ENCODE results near the gene TLCD5. TPM values are rescaled to one million over a fixed set of nuclear protein-coding genes. Genes with fewer than 3 reads are reported as not detected.

Gene TLCD5
- total RNA-seq, 1 experiment from 2014 or later = 7.1 TPM

- no peak for DNase-seq (ENCODE audit: low spot score)
Measured at GRCh38 chr11:120307476-120307875, 17.6 kb upstream of the TLCD5 start.

DNA sequence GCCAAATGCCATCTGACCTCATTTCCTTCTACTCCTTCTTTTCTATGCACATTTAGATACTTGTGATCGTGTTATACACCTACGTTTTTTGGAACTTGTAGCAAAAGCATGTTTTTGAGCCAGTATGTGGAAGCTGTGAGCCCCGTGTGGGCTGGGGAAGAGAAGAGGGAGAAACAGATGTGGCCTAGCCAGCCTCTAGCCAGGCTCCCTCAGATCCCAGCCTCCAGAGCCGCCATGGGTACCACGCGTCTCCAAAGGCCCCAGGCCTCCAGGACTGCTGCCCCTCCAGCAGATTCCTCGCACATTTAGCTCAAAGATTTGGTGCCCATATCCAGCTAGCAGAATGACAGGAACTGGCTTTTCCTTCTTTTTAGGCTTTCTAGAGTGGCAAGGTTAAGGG is 17.0 kb upstream of the TLCD5 start:
- DNase-seq (ENCODE audit: low spot score) = no peak

DNA sequence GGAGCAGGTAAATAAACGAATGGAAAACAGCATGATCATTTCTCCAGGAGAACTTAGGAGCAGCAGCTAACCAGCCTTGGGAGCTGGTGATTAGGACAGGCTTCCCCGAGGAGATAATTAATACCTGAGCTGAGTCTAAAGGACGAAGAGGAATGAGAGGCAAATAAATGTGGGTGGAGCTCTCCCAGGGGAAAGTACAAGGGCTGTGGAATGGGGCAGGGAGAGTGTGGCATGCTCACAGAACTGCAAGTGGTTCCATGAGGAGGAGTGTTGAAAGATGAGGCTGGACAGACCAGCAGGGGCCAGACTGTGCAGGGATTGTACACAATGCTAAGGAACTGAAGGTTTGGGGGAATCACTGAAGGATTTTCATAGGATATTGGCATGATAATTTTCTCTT is 14.2 kb upstream of the TLCD5 start:
- DNase-seq (ENCODE audit: low spot score) = no peak

DNA sequence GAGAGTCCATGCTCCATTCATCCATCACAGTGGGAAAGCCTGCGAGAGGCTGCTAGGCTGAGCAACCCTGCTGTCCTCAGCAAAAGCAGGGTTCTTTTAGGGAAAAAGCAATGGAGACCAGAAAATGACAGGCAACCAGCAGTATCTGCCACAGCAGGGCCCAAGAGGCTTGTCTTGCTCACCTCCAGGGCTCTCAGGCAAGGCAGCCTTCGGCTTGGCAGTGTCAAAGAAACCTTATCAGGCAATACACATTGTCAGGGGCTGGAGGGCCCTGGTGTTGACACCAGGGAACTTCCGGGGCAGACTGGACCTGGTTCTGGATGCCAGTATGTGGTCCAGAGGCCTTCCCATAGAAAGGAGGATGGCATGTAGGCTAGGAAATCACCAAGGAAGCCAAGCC is 10.2 kb upstream of the TLCD5 start:
- DNase-seq (ENCODE audit: low spot score) = no peak

- DNase-seq (ENCODE audit: low spot score) = no peak
Measured at GRCh38 chr11:120316880-120317688, 8.0 kb upstream of the TLCD5 start.

DNA sequence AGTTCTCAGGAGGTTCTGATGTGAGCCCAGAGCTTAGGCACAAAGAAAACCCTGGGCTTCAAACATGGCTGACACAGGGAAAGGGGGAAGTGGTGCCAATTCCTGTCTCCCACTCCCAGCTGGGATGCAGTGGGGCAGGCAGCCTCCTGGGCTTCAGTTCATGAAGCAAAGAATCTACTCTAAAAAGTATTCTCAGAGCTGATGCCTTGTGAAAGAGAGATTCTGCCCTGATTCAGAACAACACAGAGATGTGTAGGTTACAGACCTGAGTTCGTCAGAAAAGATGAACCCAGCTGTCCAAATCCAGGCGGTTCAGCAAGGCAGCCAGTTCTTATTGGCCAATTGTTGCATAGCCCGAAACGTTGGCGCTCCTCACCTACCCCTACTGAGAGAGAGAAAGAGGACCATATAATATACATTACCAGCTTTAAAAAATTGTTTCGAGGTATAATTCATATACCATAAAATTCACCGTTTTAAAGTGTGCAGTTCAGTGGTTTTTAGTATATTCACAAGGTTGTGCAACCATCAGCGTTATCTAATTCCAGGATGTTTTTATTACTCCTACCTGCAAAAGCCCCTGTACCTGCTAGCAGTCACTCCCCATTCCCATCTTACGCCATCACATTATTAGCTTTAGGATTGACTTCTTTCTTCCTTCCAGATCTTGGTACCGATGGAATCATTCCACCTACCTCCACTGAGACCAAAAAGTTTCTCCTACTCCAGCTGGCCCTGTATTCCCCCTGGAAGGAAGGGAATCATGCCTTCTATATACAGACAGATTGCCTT is 7.2 kb upstream of the TLCD5 start:
- no peak for DNase-seq (ENCODE audit: low spot score)

DNA sequence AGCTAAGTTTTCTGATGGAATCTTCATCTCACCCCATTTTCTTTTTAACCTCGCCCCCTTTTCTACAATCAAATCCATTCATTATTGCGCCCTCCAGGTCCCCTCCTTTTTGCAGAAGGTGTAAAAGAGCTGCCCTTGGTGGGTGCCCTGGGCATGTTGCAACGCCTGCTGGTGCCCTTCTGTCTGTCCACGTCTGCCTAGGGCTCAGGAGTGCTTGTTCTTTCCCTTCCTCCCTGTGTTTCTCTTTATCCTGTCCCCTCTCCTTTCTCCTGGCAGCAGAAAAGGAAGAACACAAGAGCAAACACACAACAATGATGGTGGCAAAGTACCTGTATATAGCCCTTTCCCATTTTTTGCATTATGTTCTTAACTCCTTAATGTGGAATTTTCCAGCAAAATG is 6.2 kb upstream of the TLCD5 start:
- DNase-seq (ENCODE audit: low spot score) = no peak

GRCh38 chr11:120326228-120326627 is 1.1 kb downstream of the TLCD5 start:
- DNase-seq (ENCODE audit: low spot score) = no peak

- DNase-seq (ENCODE audit: low spot score) = no peak
Measured at GRCh38 chr11:120326845-120327281, 1.8 kb downstream of the TLCD5 start.

DNA sequence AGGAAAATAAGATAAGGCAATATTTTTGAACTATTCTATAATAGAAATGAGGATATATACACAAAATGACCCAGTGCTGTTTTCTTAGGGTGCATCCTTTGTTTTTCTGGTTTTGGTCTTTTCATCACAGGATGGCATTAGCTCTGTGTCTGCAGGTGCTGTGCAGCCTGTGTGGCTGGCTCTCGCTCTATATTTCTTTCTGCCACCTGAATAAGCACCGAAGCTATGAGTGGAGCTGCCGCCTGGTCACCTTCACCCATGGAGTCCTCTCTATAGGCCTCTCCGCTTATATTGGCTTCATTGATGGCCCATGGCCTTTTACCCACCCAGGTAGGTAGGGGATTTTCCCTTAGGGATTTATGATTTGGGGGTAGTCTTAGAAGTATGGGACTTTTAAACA is 2.2 kb downstream of the TLCD5 start:
- no peak for DNase-seq (ENCODE audit: low spot score)

- DNase-seq (ENCODE audit: low spot score) = no peak
Measured at GRCh38 chr11:120329556-120329955, 4.5 kb downstream of the TLCD5 start.

DNA sequence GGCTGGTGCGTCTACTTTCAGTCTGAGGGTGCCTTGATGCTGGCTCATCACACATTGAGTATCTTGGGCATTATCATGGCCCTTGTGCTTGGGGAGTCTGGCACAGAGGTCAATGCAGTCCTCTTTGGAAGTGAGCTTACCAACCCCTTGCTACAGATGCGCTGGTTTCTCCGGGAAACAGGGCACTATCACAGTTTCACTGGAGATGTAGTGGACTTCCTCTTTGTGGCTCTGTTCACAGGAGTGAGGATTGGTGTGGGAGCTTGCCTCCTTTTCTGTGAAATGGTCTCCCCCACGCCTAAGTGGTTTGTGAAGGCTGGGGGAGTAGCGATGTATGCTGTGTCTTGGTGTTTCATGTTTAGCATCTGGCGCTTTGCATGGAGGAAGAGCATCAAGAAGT is 4.9 kb downstream of the TLCD5 start:
- no peak for DNase-seq (ENCODE audit: low spot score)

DNA sequence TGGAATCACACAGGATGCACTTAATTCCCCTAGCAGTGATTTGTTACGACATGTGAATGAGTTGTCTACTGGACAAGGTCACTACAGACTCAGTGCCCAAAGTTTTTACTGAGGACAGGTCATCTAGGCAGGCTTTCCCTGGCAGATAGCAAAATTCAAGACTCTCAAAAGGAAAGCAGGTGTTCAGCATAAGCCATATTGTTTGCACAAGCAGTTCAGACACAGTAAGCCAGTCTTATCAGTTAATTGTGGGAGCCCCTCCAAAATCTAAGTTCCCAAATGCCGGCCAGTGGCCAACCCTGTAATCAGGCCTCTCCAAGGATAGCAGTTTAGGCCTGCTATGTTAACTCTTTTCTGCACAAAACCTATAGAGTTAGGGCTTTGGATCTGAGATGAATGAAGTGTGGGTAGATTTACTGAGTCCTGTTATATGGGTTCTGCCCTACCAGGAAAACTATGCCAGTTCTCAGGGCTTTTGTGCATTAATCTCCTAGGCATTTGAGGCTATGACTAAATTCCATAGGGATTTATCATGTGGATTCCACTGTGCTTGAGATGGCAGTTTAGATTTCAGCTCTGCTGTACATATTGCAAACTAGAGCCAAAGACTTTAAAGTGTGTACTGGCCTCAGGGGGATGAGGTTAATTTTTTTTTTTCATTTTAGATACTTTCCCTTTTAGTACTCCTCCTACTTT is 6.3 kb downstream of the TLCD5 start:
- DNase-seq (ENCODE audit: low spot score) = peak; percentile 87

- DNase-seq (ENCODE audit: low spot score) = no peak
Measured at GRCh38 chr11:120332822-120333716, 8.0 kb downstream of the TLCD5 start.

DNA sequence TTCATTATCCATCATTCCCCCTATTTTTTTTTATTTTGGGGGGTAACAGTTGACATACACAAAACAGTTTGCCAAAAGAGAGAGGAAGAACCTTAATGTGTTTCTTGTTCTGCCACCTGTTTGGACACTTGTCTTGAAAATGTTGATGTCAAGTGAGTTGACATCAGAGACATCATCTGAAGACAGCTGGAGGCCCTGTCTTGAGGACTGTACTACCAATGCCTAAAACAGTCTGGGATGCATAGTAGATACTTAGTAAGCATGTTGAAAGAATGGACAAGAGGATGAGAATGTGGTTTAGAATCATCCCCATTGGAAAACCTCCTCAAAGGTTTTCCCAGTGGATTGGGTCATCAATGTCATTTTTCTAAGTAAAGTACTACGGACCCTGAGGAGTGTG is 8.7 kb downstream of the TLCD5 start:
- DNase-seq (ENCODE audit: low spot score) = no peak

DNA sequence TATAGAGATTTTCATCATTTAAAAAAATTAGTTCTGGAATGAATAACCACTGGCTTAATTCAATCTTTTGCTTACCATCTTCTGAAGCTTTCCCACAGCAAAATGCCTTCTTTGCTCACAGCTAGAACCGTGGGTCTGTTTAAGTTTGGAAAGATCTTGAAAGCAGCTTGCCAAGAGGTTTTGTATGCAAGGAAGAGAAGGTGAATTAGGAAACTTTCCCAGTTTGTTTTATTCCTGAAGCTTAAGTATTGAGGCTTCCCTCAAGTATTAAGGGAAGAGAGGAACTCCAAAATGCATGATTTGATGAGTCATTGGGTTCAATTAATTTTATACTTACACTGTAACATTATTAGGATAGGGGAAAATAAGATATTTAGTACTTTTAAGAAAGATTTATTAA is 9.2 kb downstream of the TLCD5 start:
- no peak for DNase-seq (ENCODE audit: low spot score)

GRCh38 chr11:120334894-120335462 is 9.9 kb downstream of the TLCD5 start:
- DNase-seq (ENCODE audit: low spot score) = peak; percentile 64

DNA sequence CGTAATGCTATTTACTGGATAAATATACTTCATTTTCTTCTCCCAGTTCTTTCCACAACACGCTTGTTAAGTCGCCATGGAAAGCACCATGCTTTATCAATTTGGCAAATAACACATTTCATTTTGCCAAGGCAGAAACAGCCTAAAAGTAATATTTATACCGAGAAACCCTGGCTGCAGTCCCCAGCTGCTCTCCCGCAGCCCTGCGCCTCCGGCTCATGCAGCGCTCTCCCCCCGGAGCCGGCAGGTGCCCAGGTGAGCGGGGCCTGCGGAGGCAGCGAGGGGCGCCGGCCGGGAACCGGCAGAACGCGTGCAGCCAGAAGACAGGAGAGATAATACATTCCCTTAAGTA is 10.4 kb downstream of the TLCD5 start:
- DNase-seq (ENCODE audit: low spot score) = no peak

DNA sequence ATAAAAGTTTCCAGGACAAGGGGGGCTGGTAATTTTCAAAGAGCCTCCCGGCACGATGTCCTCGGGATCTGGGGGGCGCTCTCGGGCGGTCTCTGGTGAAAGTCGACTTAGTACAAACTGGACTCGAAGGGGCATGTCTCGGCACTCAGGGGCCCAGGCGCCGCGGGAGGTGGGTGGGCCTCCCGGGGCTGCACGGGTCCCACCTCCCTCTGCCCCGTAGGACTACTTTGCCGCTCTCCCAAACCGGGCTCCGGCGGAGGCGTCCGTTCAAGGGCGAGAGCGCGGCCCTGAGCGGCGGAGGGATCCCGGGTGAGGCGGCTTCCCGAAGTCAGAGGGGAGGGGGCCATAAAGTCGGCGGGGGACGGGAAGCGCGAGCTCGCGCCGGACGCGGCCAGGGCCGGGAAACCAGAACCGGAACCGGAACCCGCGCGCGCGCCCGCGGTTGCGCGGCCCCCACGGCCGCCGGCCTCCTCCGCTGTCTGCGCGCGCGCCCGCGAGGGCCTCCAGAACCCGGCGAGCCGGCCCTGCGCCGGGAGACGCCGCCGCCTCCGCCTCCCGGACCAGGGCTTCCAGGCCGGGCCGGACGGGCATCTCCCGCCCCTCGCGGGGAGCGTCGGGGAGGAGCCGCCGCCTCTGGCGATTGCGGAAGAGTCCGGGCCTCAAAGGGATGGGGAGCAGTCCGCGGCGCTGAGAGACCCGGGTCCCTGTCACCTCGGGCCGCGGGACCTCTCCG is 11.0 kb downstream of the TLCD5 start, which contains the start of gene ARHGEF12:
ARHGEF12 (plus strand) TSS at position 506 of the 733 bp plus-strand sequence. CDS start 831 bp downstream, outside the sequence.
- peak; percentile 69 for DNase-seq (ENCODE audit: low spot score)

- DNase-seq (ENCODE audit: low spot score) = no peak
Measured at GRCh38 chr11:120336641-120337354, 11.7 kb downstream of the TLCD5 start.

All from A172 (cell line).